ENCODE data around the gene PVALEF.

PVALEF gene

DNA sequence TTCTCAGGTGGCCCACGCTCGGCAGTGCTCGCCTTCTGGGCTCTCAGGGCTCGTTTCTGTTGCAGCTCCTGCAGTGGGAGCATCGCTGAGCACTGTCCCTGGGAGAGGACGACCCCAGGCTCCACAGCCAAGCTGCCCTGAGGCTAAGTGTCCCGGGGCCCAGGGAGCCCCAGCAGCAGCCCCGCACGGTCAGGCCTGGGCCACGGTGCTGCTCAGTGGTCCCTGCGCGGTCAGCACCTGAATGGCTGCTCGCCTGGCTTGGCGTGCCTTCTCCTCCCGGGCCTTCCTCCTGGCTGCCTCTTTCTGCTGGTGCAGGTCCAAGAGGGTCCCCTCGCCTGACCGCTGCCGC, 34.1 kb downstream of the PVALEF start:
- no peak for DNase-seq

DNA sequence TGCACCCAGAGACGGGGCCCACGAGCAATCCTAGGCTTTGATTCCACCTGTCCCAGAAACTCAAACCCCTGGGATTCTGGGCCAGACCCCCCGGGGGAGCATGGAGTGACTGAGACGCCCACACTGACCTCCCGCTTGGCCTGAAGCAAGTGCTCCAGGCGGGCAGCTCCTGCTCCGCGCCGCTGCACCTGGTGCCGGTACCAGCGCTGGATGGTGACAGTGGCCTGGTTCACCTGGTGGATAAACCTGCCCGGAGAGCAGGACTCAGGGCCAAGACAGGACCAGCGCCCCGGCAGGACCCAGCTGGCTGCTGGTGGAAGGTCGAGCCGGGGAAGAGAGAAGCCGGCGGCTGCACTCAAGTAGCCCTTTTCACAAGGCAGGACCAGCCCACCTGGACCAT, 34.9 kb downstream of the PVALEF start:
- DNase-seq: no peak

DNA sequence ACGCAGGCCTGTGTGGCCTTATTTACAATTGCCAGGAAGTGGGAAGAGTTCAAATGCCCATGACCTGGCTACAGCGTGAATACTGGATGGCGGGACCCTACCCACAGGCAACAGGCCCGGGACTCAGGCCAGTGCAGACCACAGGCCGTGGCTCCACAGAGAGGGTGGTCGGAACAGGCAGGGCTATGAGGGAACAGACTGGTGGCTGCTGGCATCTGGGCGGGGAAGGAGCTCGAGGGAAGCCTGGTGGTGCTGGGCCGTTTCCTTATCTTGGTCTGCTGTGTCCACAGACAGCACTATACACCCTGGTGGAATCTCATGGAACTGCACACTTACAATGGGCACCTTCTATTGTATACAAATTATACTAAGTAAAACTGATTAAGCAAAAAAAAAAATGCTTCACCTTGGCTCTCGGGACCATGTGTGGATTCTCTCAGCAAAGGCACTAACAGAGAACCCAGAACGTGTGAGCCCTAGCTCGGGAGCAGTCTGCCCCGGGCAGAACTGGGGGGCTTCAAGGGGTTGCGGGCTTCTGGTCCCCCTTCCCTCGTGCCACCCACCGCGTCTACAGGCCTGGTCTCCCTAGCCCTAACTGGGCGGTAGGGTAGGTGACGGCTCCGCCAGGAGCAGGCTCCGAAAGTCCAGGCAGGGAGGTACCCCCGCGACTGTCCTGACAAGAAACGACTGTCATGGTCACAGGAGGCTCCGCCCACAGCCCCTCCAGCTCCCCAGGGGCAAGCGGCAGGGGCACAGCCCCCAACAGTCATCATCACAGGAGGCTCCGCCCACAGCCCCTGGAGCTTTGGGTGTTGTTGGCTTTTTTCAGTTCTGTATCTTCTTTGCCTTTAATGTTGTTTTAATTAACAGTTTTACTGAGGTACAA, 35.6 kb downstream of the PVALEF start:
- DNase-seq: no peak

DNA sequence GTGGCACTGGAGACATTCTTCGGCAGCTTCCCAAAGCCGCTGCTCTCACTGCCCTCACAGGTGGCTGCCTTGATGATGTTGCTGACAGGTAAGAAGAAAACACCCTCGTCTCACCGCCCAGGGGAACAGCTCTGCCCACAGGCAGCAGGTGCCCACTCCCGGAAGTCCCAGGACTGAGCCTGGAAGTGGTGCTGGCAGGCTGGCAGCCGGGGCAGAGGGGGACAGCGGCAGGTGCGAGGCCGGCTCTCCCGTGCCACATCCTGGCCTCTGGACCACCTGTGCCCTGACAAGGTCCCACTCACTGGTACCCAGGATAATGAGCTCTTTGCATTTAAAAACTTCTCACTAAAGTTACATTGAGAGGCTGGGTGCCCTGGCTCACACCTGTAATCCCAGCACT, 37.0 kb downstream of the PVALEF start:
- DNase-seq: no peak

DNA sequence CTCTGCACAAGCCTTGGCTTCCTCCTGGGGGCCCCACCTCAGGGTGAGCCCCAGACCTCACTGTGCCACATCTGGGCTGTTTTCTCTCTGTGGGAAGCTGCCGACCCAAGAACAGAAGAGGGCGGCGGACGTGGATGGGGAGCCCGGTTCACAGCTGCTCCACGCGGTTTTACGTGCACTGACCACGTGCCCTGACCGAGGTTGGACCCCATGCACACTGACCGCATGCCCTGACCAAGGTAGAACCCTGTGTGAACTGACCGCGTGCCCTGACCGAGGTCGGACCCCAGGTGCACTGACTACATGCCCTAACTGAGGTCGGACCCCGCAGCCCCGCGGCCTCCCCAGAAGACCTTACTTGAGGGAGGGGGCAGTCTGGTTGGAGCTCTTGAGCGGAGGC, 37.8 kb downstream of the PVALEF start:
- DNase-seq: no peak

DNA sequence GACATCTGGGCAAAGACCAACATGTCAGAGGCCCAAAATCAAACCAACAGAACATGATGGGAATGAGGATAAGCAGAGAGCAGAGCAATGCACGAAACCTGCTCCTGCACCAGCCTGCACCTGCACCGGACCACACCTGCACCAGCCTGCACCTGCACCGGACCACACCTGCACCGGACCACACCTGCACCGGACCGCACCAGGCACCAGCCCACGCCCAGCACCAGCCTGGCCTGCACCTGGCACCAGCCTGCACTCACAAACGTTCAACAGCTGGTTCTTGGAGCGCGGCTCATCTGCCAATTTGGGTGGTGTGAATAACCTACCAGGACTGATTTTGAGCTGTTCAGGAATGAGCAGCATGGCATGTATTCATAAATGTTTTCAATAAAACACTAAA, 39.3 kb downstream of the PVALEF start:
- DNase-seq: no peak

DNA sequence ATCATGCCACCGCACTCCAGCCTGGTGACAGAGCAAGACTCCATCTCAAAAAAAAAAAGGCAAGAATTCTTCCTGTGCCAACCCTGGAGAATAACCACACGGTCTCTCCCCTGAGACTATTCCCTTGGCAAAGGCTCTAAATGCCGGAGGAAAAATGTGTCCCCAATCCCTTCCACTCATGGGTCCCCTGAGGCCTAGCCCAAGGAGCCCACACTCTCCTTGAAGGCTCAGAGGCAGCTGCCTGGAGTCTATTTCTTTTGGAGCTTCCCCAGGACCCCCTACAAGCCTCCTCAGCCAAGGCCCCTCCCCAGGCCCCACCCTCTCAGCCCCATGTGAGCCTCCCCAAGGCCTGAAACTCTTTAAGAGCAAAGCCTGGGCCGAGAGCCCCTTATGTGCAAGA, 40.9 kb downstream of the PVALEF start:
- no peak for DNase-seq

DNA sequence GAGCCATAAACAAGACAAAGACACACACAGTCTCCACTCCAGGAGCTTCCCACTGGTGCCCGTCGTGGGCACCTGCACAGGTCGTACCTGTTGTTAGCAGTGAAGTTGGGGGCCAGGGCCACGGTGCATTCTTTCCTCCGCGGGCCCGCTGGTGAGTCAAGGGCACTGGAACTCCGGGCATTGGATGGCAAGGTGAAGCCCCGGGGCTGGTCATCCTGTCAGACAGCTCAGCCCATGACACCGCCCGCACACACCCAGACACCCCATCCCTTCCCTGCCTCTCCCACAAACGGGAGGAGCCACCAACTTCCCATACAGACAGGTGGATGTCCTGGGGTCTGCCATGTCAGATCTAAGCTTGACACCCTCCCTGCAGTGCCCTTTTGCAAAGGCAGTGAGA, 41.4 kb downstream of the PVALEF start:
- DNase-seq: no peak

DNA sequence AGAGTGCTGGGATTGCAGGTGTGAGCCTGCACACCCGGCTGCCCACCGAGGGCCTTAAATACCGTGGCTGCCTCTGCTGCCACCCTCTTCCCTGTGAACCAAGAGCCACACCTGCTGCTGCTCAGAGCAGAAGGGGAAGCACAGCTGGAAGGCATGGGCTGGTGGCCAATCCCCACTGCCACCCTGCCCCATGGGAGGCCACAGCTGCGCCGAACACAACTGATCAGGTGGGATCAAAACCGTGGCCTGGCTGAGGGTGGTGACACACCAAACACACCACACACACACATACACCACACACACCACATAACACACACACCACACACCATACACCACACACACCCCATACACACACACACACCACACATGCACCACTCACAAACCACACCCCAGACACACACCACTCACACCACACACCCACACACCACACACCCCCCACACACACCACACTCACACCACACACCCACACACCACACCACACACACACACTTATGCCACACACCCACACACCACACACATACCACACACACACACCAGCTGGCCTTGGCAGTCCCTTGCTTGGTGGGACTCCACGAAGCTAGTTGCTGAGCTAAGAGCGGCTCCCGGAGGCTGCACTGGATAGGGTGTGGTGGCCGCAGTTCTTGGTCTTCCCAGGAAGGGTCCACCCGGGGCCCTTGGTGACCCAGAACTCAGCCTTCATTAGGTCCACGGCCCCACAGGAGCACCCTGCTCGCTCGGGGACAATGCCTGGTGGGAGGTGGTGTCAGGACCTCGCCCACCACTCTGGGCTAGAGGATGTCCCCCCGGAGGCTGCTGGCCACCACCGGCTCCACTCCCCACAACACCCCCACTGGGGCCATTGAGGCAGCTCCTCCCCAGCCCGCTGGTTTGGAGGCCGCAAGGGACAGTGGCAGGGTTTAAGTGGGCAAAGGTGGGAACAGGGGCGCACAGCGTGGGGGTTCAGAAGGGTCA, 42.6 kb downstream of the PVALEF start:
- DNase-seq: no peak

DNA sequence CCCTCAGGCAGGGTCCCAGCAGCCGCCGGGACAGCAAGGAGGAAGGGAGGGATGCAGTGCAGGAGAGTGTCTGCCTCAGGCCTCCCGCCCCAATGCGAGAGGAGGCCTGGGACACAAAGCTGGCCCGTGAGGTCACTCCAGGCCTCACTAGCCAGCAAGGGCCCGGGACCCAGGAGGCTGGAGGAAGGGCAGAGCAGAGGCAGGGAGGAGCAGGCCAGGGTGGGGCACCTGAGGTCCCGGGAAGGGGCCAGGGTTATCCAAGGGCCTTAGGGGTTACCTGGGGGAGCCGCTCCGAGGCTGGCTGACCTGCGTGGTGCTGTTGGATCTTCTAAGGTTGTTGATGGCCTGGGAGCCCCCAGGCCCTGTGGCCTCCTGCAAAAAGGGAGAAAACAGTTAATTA, 43.3 kb downstream of the PVALEF start:
- DNase-seq: no peak

DNA sequence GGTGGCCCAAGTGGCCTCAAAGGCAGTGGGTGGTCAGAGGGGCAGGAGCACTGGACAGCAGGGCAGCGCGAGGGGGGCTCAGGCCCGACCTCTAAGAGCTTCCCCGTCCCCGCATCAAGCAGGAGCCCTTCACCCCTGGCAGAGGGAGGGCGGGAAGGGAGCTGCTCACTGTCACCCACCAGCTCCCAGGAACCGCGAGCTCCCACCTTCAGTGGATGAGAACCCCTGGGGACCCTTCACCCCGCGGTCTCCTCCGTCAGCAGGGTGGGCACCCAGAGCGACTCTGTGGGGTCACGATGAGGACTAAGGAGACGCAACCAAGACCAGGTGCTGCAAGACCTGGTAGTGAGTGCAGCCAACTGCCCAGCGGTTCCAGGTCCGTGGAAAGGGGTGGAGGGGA, 43.8 kb downstream of the PVALEF start:
- DNase-seq: no peak

DNA sequence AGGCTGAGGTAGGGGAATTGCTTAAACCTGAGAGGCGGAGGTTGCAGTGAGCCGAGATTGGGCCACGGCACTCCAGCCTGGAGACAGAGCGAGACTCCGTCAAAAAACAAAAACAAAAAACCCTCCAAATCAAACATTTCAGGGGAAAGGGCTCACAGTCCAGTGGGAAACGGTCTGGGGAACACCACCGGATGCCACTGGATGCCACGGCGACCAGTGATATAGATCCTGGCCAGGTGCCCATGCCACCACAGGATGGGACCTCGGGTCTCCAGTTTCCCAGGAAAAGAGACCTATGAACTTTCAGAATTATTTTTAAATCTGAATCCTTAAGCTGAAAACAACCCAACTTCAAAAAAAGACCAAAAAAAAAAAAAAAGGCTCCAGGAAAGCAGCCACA, 45.2 kb downstream of the PVALEF start:
- no peak for DNase-seq

DNA sequence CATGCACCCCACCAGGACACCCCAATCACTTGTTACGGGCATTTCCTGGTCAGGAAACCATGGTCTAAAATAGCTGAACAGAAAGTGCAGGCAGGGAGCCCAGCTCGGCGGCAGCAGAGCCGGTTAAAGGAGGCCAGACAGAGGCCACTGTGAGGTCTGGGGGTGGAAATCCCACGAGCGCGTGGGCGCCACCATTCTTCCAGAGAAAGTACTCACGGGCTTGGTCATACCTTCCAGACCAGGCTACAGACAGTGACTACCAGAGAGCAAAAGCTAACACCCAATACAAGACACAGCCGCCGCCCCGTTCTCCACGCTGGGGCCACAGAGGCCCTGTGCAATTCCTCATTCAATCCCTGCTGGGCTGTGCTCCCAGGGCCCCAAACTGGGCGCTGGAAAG, 45.6 kb downstream of the PVALEF start:
- no peak for DNase-seq

DNA sequence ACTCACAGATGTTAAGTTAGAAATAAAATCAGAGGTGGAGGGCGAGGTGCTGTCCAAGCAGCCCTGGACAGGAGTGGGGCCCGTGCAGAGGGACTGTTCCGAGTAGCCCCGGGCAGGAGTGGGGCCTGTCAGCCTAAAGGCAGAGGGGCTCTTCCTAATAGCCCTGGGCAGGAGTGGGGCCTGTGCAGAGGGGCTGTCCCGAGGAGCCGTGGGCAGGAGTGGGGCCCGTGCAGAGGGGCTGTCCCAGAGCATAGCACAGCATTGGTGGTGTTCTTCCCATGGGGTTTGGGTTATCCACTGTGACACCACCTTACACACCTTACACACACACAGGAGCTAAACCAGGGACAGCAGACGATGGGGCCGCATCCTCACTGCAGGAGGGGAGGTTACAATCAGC, 47.1 kb downstream of the PVALEF start:
- no peak for DNase-seq

DNA sequence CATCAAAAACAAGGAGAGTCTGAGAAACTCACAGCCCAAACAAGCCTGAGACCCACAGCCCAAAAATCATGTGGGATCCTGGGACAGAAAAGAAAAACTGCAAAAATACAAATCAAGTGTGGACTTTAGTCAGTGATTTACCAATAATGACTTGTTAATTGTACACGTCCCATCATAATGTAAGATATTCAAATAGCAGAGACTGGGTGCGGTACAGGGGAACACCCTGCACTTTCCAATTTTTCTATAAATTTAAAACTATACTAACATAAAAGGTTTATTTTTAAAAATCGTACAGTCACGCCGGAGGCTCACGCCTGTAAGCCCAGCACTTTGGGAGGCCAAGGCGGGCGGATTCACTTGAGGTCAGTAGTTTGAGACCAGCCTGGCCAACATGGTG, 48.7 kb downstream of the PVALEF start:
- DNase-seq: no peak

DNA sequence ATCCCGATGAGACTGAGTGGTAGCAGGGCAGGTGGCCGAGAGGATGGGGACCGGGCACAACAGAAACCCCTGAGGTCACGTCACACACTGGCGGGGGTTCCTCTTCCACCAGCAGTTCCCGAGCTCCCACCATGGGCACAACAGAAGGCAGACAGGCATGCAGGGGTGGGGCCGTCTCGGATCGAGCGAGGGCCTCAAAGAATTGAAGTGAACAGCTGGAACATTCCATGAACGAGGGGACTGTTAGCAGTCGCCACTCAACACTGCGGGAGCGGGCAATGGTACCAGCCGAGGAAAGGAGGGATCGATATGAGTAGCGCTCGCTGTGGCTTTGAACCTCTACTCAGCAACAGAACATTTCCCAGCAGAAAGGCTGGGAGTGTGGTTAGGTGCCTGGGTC, 52.2 kb downstream of the PVALEF start:
- DNase-seq: no peak

DNA sequence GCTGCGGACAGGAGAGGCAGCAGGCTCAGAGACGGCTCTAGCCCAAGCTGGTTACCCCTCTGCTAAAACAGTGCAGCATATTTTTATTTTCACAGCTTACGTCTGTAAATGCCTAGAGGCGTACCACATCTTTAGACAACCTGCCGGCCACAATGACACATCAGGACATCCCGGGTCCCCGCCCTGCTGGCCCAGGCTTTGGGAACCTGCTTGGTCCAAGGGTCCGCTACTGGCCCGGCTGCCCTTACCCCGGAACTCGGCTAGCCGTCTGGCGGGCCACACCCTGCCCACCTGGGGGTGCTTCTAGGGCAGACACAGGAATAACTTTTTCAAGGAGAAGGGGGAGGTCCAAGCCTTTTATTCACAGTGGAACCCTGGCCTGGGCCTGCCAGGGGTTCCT, 53.2 kb downstream of the PVALEF start:
- DNase-seq: no peak

DNA sequence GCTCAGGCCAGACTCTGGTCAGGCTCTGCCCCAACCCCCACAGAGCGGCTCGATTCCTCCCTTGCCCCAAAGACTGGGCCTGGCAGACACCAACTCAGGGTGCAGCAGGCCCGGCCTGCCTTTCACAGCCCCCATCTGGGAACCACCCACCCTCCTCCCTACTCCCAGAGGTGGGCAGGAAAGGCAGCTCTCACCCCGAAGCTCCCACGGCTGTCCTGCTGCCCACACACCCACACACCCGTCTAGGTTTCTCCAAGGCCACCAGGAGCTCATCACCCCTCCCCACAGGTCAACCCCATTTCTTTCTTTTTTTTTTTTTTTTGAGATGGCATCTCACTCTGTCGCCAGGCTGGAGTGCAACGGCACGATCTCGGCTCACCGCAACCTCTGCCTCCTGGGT, 53.7 kb downstream of the PVALEF start:
- DNase-seq: no peak

DNA sequence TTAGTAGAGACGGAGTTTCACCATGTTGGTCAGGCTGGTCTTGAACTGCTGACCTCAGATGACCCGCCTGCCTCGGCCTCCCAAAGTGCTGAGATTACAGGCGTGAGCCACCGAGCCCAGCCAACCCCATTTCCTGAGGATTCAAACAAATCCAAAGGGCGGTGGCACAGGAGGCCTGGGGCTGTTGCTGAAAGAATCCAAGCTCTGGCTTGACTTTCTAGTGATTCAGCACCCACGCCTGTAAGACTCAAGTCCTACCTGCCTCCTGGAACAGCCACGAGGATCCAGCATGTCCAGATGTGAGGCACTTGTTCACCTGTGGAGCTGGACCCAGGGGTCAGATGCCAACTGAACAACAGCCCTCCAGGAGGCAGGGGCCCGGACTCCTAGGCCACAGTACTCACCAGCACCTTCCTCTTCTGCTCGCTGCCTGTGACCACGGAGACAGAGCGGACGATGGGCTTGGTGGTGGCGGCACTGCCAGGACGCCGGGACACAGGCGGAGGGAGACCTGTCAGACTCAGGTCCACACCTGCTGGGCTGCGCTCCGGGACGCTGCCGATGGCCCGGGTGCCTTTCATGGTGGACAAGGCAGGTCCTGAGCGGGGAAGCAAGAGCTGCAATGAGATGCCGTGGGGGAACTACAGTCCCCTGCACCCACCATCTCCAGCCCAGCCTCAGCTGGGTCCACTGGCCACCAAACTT, 54.3 kb downstream of the PVALEF start:
- DNase-seq: no peak

DNA sequence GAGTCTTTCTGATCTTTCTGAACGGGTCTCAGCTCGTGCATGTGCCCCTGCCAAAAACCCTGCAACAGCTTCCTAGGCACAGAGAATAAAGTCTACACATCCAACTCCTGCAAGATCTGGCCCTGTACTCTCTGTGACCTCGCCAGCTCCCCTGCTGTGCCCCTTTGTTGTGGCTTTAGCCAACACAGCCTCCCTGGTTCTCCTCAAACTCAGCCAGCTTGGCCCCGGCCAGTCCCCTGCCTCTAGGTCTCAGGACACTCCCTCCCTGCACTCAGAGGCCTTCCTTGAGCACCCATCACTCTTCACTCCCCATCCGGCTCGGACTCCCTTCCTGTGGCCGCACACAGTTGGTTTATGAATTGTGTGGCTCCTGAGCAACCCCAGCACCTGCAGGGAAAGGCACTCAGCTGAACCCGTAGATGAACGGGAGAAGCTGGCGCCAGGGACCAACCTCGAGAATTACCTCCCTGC, 56.1 kb downstream of the PVALEF start:
- DNase-seq: no peak

DNA sequence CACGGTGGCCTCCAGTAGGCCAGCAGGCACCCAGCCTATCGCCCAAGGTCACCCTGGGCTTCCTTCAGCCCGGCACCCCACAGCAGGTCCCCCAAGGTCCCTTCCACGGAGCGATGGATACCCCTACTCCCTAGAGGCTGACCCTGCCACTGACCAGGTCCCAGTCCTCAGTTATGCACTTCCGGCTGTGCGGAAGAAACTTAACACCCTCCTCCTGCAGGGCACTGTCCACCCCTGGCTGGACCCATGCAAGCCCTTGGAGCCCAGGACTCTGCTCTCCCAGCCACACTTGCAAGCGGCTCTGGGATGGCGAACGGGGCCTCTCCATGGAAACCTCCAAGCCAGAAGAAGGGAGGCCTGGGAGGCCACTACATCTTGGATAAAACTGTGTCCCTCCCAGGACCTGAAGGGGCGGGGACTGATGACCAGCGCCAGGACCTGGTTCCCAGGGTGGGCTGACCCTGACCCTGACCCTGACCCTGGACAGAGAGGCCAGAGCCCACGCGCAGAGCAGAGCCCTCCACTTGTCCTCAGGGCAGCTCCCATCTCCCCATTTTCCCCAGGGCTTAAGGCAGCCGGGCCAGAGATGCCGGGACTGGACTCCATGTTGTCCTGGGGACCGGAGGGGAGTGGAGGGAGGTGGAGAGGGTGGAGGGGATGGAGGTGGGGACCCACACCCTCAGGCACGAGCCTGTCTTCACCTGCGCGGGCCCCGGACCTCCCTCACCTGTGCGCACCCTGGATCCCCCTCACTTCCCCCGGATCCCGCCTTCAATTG, 56.7 kb downstream of the PVALEF start:
- DNase-seq: no peak

DNA sequence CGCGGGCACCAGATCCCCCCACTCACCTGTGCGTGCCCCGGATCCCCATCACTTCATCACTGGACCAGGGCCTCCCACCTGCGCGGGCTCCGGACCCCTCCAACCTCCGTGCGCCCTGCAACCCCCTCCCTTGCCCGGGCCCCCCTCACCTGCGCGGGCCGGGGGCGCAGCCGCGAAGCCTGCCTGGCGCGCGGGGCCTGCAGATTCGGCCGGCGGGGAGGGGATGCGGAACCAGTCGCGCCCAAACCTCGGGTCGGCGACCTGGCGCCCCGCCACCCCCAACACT, 57.3 kb downstream of the PVALEF start:
- no peak for DNase-seq

All from CD4-positive, alpha-beta T cell treated with Interleukin-17A for 4 hours (primary cell).